ENCODE data around the gene NUP62. TPM values are rescaled to one million over a fixed set of nuclear protein-coding genes. Genes with fewer than 3 reads are reported as not detected.

The NUP62 gene
- total and polyA plus RNA-seq, 2 of the 8 experiments (the other 6 are each of a cell fraction or from before 2014, with no cell fraction given), result 50.0 to 107 TPM

- Histone ChIP-seq H4K91ac (replicated peaks; ENCODE audit: insufficient read length, low read length) (no peak overlapping the region), H2BK120ac (replicated peaks; ENCODE audit: low read depth, low read length) (no peak overlapping the region), H4K8ac (ENCODE audit: extremely low read depth, insufficient read depth, low read length) (no peak overlapping the region), H2AK5ac (ENCODE audit: low read depth, low read length) (no peak overlapping the region), H3K79me2 (ENCODE audit: control insufficient read depth in 1 of 2, insufficient read depth in 2 of 2, low read length in 2 of 2) (peaks cover 0 to 68% of the 10 kb centered on the region in 2 experiments; a peak in 2 of 4 replicates), H3K36me3 (ENCODE audit: control insufficient read depth in 2 of 4, insufficient read depth in 4 of 4, low read length in 3 of 4) (peaks cover 20 to 44% (median 36%) of the 10 kb centered on the region in 4 experiments; a peak in 7 of 8 replicates), H3K4me2 (ENCODE audit: insufficient read depth in 1 of 2, low read depth in 2 of 2, low read length in 2 of 2) (no peak overlapping the region), H3K23ac (ENCODE audit: insufficient read length) (no peak overlapping the region), H3K14ac (ENCODE audit: insufficient read length) (no peak overlapping the region), H3K4me1 (replicated peaks in 1 of 4; ENCODE audit: control insufficient read depth in 3 of 4, insufficient read depth in 4 of 4, low read length in 3 of 4) (no peaks in the 10 kb centered on the region), H3K56ac (replicated peaks; ENCODE audit: insufficient read length, low read depth, low read length) (no peak overlapping the region), H2BK15ac (ENCODE audit: low read length) (no peak overlapping the region), H2BK5ac (ENCODE audit: low read depth, low read length) (no peak overlapping the region), H3K27me3 (replicated peaks in 1 of 4; ENCODE audit: control insufficient read depth in 3 of 4, extremely low read depth in 1 of 4, insufficient read depth in 3 of 4, low read length in 3 of 4) (no peaks in the 10 kb centered on the region; a peak in 1 of 7 replicates), H2BK20ac (ENCODE audit: low read length) (no peak overlapping the region), H3K4ac (replicated peaks; ENCODE audit: insufficient read length, low read depth, low read length) (no peak overlapping the region), H3K9ac (replicated peaks in 1 of 4; ENCODE audit: extremely low read depth in 1 of 4, low read depth in 3 of 4, low read length in 3 of 4) (no peak overlapping the region), H3K18ac (ENCODE audit: extremely low read depth, low read length) (no peak overlapping the region), H2BK12ac (ENCODE audit: low read depth, low read length) (no peak overlapping the region), H3K4me3 (ENCODE audit: extremely low read depth in 1 of 4, insufficient read depth in 2 of 4, low read depth in 3 of 4, low read length in 4 of 4) (no peak overlapping the region), H3K23me2 (ENCODE audit: low read depth, low read length) (no peaks in the 10 kb centered on the region), H4K20me1 (replicated peaks in 1 of 2; ENCODE audit: control insufficient read depth in 1 of 2, insufficient read depth in 2 of 2, low read length in 2 of 2) (peaks cover 44 to 51% of the 10 kb centered on the region in 2 experiments), H3K9me3 (ENCODE audit: insufficient read depth in 2 of 2, low read depth in 1 of 2, low read length in 1 of 2) (no peaks in the 10 kb centered on the region), H2AFZ (ENCODE audit: low read length) (no peak overlapping the region), H3K79me1 (ENCODE audit: low read depth, low read length) (peaks cover 16% of the 10 kb centered on the region), H4K5ac (ENCODE audit: insufficient read length, low read depth, low read length) (no peak overlapping the region), H3K27ac (ENCODE audit: low read depth, low read length) (no peak overlapping the region)
- 95% methylated on average over 10 of the region's 10 CpGs; no CpG with 5 or more reads in 1 of the 2 experiments for WGBS, 2 experiments (ENCODE audit: extremely low coverage in 1 of 2, insufficient coverage in 1 of 2, insufficient read length in 1 of 2, insufficient replicate concordance in 2 of 2, low coverage in 1 of 2, low lambda C conversion rate in 2 of 2, missing lambda C conversion rate in 1 of 2)
- ChIA-PET CTCF (ENCODE audit: partially characterized antibody) (interaction anchor here (0.7 to 3.0 kb wide), 14 partner anchors 9 to 222 kb away, joined by 3 to 18 read pairs (median 4); partner anchors contain the start of gene ATF5), POLR2A (ENCODE audit: partially characterized antibody) (interaction anchor here (0.7 to 19.2 kb wide), 7 partner anchors 10 to 361 kb away, joined by 3 to 373 read pairs (median 3); partner anchors contain the start of genes AKT1S1, ATF5, NUP62 and TBC1D17)
- DNase-seq (ENCODE audit: low read depth in 1 of 2, low spot score in 2 of 2), result no peak
- no peak for FAIRE-seq
- TF ChIP-seq PHF8 (conservative IDR thresholded peaks at IDR 0.05; ENCODE audit: low read depth, low read length) (no peak), RAD21 (IDR thresholded peaks at IDR 0.05 in 1 of 2, conservative IDR thresholded peaks at IDR 0.05 in 1 of 2; ENCODE audit: low read depth in 2 of 2, low read length in 2 of 2) (no peak), HDAC2 (IDR thresholded peaks at IDR 0.05; ENCODE audit: borderline replicate concordance in 1 of 2, low read depth in 2 of 2, low read length in 2 of 2) (no peak), KDM1A (IDR thresholded peaks at IDR 0.05; ENCODE audit: borderline replicate concordance, low read length) (no peak), YY1 (IDR thresholded peaks at IDR 0.05; ENCODE audit: low read depth, low read length) (no peak), NRF1 (IDR thresholded peaks at IDR 0.05; ENCODE audit: low read depth, low read length) (no peak)
Measured at GRCh38 chr19:49913720-49914119, 15.6 kb downstream of the NUP62 start.

All from H1 (cell line).